HepG2 (cell line): ENCODE measurements around the gene ASCC2. TPM values are rescaled to one million over a fixed set of nuclear protein-coding genes. Genes with fewer than 3 reads are reported as not detected.

ENCODE experiments used
- ARNTL ChIP-seq: sonication (generic); formaldehyde crosslinking; IDR thresholded peaks from 2 replicates; pipeline ENCODE4 v1.4.0; 2020; ENCODE audit warnings: mild to moderate bottlenecking, missing genetic modification reagents
- DMAP1 ChIP-seq: IDR thresholded peaks from 2 replicates; pipeline ENCODE4 v1.6.1; 2016
- ETV6 ChIP-seq: sonication (generic); formaldehyde crosslinking; conservative IDR thresholded peaks from 2 replicates; pipeline ENCODE4 v1.4.0; 2020; ENCODE audit warnings: missing genetic modification reagents
- EZH2 ChIP-seq: conservative IDR thresholded peaks from 2 replicates; pipeline ENCODE4 v1.6.1; 2012; ENCODE audit warnings: mild to moderate bottlenecking, low read depth, low read length, moderate library complexity
- FIP1L1 ChIP-seq: fragments of 200-400 bp; formaldehyde crosslinking; IDR thresholded peaks from 2 replicates; pipeline ENCODE4 v1.6.1; 2018; ENCODE audit warnings: low read depth, mild to moderate bottlenecking, low read length, moderate library complexity, borderline replicate concordance; ENCODE audit not compliant: insufficient read depth
- GTF2F1 ChIP-seq: fragments of 150-350 bp; IDR thresholded peaks from 2 replicates; pipeline ENCODE4 v1.6.1; 2014; ENCODE audit warnings: low read length
- HOXD1 ChIP-seq: sonication (generic); formaldehyde crosslinking; IDR thresholded peaks from 2 replicates; pipeline ENCODE4 v1.5.0; 2020; ENCODE audit warnings: missing genetic modification reagents
- IKZF1 ChIP-seq: fragments of 450-650 bp; IDR thresholded peaks from 2 replicates; pipeline ENCODE4 v1.7.1; 2016
- KDM3A ChIP-seq: IDR thresholded peaks from 2 replicates; pipeline ENCODE4 v1.6.1; 2018; ENCODE audit warnings: low read depth, missing compliant biosample characterization
- MTF1 ChIP-seq: sonication (generic); formaldehyde crosslinking; IDR thresholded peaks from 2 replicates; pipeline ENCODE4 v1.5.0; 2020; ENCODE audit warnings: missing genetic modification reagents
- RBM39 ChIP-seq: fragments of 200-400 bp; formaldehyde crosslinking; IDR thresholded peaks from one replicate; pipeline ENCODE4 v1.6.1; 2018; ENCODE audit warnings: antibody characterized with exemption, mild to moderate bottlenecking, low read depth, low read length; ENCODE audit not compliant: poor library complexity, severe bottlenecking
- RXRA ChIP-seq: sonication (generic); formaldehyde crosslinking; IDR thresholded peaks from 2 replicates; pipeline ENCODE4 v1.5.1; 2020; ENCODE audit warnings: missing genetic modification reagents
- SMAD3 ChIP-seq: sonication (generic); formaldehyde crosslinking; IDR thresholded peaks from 2 replicates; pipeline ENCODE4 v1.4.0; 2020; ENCODE audit warnings: missing genetic modification reagents
- TOPORS ChIP-seq: sonication (generic); formaldehyde crosslinking; IDR thresholded peaks from 2 replicates; pipeline ENCODE4 v1.8.0; 2023; ENCODE audit warnings: mild to moderate bottlenecking, missing genetic modification reagents
- TRIM22 ChIP-seq: fragments of 450-650 bp; IDR thresholded peaks from 2 replicates; pipeline ENCODE4 v1.6.1; 2017
- XRCC5 ChIP-seq: fragments of 200-400 bp; formaldehyde crosslinking; optimal IDR thresholded peaks from 2 replicates; pipeline ENCODE3; 2017; ENCODE audit warnings: mild to moderate bottlenecking, low read length
- ZBTB49 ChIP-seq: sonication (generic); formaldehyde crosslinking; IDR thresholded peaks from 2 replicates; pipeline ENCODE4 v1.4.0; 2020; ENCODE audit warnings: missing genetic modification reagents, borderline replicate concordance
- ZMAT3 ChIP-seq: sonication (generic); formaldehyde crosslinking; conservative IDR thresholded peaks from 2 replicates; pipeline ENCODE4 v1.7.0; 2021; ENCODE audit warnings: missing genetic modification reagents
- ZNF101 ChIP-seq: sonication (generic); formaldehyde crosslinking; IDR thresholded peaks from 2 replicates; pipeline ENCODE4 v1.4.0; 2020; ENCODE audit warnings: mild to moderate bottlenecking, low read depth, missing genetic modification reagents, borderline replicate concordance
- ZNF230 ChIP-seq: sonication (generic); formaldehyde crosslinking; IDR thresholded peaks from 2 replicates; pipeline ENCODE4 v1.4.0; 2020; ENCODE audit warnings: mild to moderate bottlenecking, missing genetic modification reagents
- ZNF251 ChIP-seq: sonication (generic); formaldehyde crosslinking; IDR thresholded peaks from 2 replicates; pipeline ENCODE4 v1.9.0; 2021; ENCODE audit warnings: mild to moderate bottlenecking, missing genetic modification reagents
- ZNF333 ChIP-seq: sonication (generic); formaldehyde crosslinking; IDR thresholded peaks from 2 replicates; pipeline ENCODE4 v1.4.0; 2020; ENCODE audit warnings: mild to moderate bottlenecking, missing genetic modification reagents, borderline replicate concordance
- ZNF33B ChIP-seq: sonication (generic); formaldehyde crosslinking; IDR thresholded peaks from 2 replicates; pipeline ENCODE4 v1.5.1; 2020; ENCODE audit warnings: mild to moderate bottlenecking, missing genetic modification reagents
- ZNF441 ChIP-seq: sonication (generic); formaldehyde crosslinking; IDR thresholded peaks from 2 replicates; pipeline ENCODE4 v1.7.0; 2021; ENCODE audit warnings: missing genetic modification reagents, borderline replicate concordance
- ZNF569 ChIP-seq: sonication (generic); formaldehyde crosslinking; IDR thresholded peaks from 2 replicates; pipeline ENCODE4 v1.5.0; 2020; ENCODE audit warnings: mild to moderate bottlenecking, missing genetic modification reagents, moderate library complexity, borderline replicate concordance
- ZNF589 ChIP-seq: sonication (generic); formaldehyde crosslinking; conservative IDR thresholded peaks from 2 replicates; pipeline ENCODE4 v1.8.0; 2022; ENCODE audit warnings: mild to moderate bottlenecking, moderate library complexity, missing genetic modification reagents
- ZNF605 ChIP-seq: sonication (generic); formaldehyde crosslinking; IDR thresholded peaks from 2 replicates; pipeline ENCODE4 v1.8.0; 2022; ENCODE audit warnings: mild to moderate bottlenecking, missing genetic modification reagents
- ZNF672 ChIP-seq: sonication (generic); formaldehyde crosslinking; IDR thresholded peaks from 2 replicates; pipeline ENCODE4 v1.8.1; 2022; ENCODE audit warnings: missing genetic modification reagents
- ZNF75D ChIP-seq: sonication (generic); formaldehyde crosslinking; IDR thresholded peaks from 2 replicates; pipeline ENCODE4 v1.8.1; 2023; ENCODE audit warnings: missing genetic modification reagents, mild to moderate bottlenecking, borderline replicate concordance
- ZNF788 ChIP-seq: sonication (generic); formaldehyde crosslinking; IDR thresholded peaks from 2 replicates; pipeline ENCODE4 v1.5.0; 2020; ENCODE audit warnings: mild to moderate bottlenecking, missing genetic modification reagents, borderline replicate concordance
- ZZZ3 ChIP-seq: sonication (generic); formaldehyde crosslinking; IDR thresholded peaks from 2 replicates; pipeline ENCODE4 v1.4.0; 2020; ENCODE audit warnings: missing genetic modification reagents, mild to moderate bottlenecking, borderline replicate concordance
- polyA plus RNA-seq, 8 experiments: library from polyadenylated mRNA; depleted of rRNA in 3 of 8; stranded (reverse) in 7 of 8; unstranded in 1 of 8; fragments of >200 nt; fragmentation: Illumina TruSeq in 4 of 8; extraction: Trizol in 4 of 8; gene quantifications; 2 replicates each; pipeline versions ENCODE4 v1.2.1 to v1.2.3, GENCODE V29; 2011 to 2016; ENCODE audit warnings: low read depth in 4 of 8, missing spikeins in 1 of 8, mixed read lengths in 1 of 8; ENCODE audit not compliant: insufficient read depth in 1 of 8
- total RNA-seq, 5 experiments: library from RNA; depleted of rRNA; stranded (reverse); fragments of >200 nt; fragmentation: Illumina TruSeq; extraction: Trizol; gene quantifications; 2 replicates each; pipeline ENCODE4 v1.2.3, GENCODE V29; 2016; ENCODE audit warnings: low read depth in 1 of 5

The ASCC2 gene
- total and polyA plus RNA-seq, 2 of the 13 experiments (the other 11 are each of a cell fraction or from before 2014, with no cell fraction given), result 26.2 to 26.3 TPM

GRCh38 chr22:29799217-29799680, 38.8 kb downstream of the ASCC2 start (continued):
- TF ChIP-seq ZBTB49 (no peak), ZNF672 (CRISPR knock-in tag) (no peak), ETV6 (CRISPR knock-in tag) (no peak), HOXD1 (CRISPR knock-in tag) (no peak), EZH2 (no peak), ZNF75D (CRISPR knock-in tag) (no peak), TOPORS (CRISPR knock-in tag) (no peak), DMAP1 (CRISPR knock-in tag) (peak; percentile 64; the same call in 1 of the 2 replicates), IKZF1 (no peak), ZMAT3 (CRISPR knock-in tag) (no peak), TRIM22 (no peak), ZNF230 (CRISPR knock-in tag) (no peak), RXRA (peak; percentile 76), KDM3A (CRISPR knock-in tag) (0 out of 2 replicates have a peak, but pooled peaks have one; percentile 30), ARNTL (CRISPR knock-in tag) (0 out of 2 replicates have a peak, but pooled peaks have one; percentile 41), ZZZ3 (CRISPR knock-in tag) (no peak), MTF1 (CRISPR knock-in tag) (no peak), ZNF33B (CRISPR knock-in tag) (no peak), ZNF441 (CRISPR knock-in tag) (0 out of 2 replicates have a peak, but pooled peaks have one; percentile 41), ZNF788 (CRISPR knock-in tag) (no peak), ZNF101 (CRISPR knock-in tag) (no peak), ZNF589 (no peak), RBM39 (no peak), XRCC5 (no peak), FIP1L1 (no peak), ZNF569 (CRISPR knock-in tag) (no peak), SMAD3 (CRISPR knock-in tag) (peak; percentile 71; the same call in 1 of the 2 replicates), GTF2F1 (no peak), ZNF251 (no peak), ZNF605 (CRISPR knock-in tag) (0 out of 2 replicates have a peak, but pooled peaks have one; percentile 21), ZNF333 (no peak)
